Fibroblast of skin of left biceps (primary cell): ENCODE data around the gene SLIT3.

Experiments
- DNase-seq, 2 experiments: peaks; one replicate each; pipeline ENCODE4 v3.0.0-alpha.2; 2013; ENCODE audit warnings: low read depth in 2 of 2

Gene SLIT3

GRCh38 chr5:168710706-168711105, 590.2 kb downstream of the SLIT3 start:
- DNase-seq = no peak

- DNase-seq = no peak
These were observed 592.9 kb downstream of the SLIT3 start for GRCh38 chr5:168707716-168708695.

DNA sequence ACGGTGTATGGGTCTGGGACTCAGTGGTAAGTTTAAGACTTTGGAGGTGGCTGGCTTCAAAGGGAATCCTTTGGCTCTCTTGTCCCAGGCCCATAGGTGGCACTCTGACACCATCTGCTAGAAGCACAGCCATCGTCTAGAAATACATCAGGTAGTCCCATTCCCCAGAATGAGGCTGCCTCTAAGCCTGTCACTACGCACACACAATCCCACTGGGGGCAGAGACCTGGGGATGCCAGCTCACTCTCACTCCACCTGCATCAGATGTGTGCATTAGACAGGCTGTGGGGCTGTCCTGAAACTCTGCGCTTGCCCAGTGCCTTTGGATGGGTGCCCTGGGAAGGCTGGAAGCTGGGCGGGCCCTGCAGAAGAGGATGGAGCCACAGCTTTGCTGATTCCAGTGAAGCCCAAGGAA, 594.3 kb downstream of the SLIT3 start:
- no peak for DNase-seq

- DNase-seq = no peak
These were observed 595.6 kb downstream of the SLIT3 start for GRCh38 chr5:168705321-168705720.

- DNase-seq = no peak
These were observed 598.4 kb downstream of the SLIT3 start for GRCh38 chr5:168702511-168702910.

DNA sequence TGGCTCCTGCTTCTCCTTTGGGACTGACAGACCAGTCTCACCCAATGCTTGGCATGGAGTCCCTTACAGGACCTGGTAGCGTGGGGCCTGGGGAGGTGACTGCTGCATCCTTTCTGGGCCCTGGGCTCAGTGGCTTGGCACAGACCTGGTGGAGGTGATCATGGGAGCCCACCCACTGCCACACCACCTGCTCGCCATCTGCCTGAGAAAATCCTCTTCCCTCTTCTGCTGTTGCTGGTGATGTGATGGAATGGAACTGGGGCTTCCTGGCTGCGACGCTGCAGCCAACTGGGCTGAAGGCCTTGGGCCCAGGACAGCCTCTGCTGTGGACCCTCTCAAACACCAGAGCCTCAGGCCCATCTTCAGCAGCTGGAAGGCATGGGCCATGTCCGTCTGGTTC, 599.3 kb downstream of the SLIT3 start:
- no peak for DNase-seq

- no peak for DNase-seq
These were observed 601.9 kb downstream of the SLIT3 start for GRCh38 chr5:168699002-168699401.

DNA sequence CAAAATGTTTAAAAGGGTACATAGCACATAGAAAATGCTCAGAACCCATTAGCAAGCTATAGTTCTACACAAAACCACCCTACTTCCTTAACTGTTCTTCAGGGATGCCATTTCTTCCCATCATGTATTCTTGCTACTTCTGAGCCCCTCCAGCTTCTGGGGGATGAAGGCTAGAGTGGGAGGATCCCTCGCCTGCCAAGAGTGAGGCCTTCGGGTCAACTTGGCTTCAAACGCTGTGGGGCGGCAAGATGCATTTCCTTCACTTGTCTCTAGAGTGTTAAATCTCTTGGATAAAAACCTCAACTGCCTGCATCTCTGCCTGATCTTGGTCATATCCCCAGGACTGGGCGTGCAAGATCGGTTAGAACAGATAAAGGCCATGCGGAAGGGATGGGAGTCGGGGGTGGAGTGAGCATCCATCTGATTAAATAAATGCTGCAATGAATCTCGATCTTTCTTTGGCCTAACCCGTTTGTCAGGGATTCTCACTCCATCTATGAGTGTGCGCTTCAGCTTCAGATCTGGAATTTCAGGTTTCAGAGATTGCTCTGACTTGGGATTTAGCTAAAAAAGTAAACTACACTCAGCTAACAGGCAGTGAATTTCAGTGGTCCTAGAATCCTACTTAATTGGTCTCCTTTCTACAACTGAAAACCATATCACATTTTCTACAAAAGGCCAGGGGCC, 603.8 kb downstream of the SLIT3 start:
- no peak for DNase-seq

GRCh38 chr5:168696611-168697010, 604.3 kb downstream of the SLIT3 start:
- no peak for DNase-seq

DNA sequence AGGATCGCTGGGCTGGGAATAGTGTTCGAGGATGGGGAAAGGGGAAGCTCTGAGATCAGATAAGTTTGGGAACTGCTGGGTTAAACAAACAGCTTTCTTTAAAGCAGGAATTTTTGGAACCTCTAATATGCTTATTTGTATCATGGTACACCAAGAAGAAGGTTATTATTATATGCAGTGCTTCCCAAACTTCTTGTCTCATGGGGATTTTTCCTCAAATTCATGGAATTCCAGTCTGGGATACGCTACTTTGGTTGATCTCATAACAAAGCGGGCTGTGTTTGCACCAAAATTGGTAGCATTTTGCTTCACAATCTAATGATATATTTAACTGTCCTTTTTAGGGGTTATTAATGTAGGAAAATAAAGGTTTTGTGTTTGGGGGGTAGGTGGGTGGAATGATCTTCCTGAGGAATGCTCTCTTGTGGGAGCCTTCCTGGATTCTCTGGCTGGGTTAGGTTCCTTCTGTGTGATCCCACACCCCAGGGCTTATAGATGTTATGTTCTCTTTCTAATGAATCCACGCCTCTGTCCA, 605.6 kb downstream of the SLIT3 start:
- DNase-seq = no peak

DNA sequence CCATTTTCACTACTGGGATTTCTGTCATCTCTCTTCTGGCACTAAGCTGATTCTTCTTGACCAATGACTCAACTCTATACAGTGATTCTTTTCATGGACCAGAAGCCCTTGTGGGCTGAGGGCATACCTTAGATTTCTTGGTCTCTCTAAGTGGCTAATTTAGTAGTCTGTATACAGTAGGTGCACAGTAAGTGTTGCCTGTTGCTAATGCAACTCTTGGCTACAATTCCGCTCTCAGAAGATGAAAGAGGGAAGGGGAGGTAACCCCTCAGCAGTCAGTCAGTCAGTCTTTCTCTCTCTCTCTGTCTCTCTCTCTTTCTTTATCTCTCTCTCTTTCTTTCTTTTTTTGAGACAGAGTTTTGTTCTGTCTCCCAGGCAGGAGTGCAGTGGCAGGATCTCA, 606.6 kb downstream of the SLIT3 start:
- no peak for DNase-seq

GRCh38 chr5:168693883-168694282, 607.1 kb downstream of the SLIT3 start:
- DNase-seq = no peak

- no peak for DNase-seq
These were observed 607.6 kb downstream of the SLIT3 start for GRCh38 chr5:168693297-168693696.

- DNase-seq = no peak
These were observed 609.0 kb downstream of the SLIT3 start for GRCh38 chr5:168691891-168692290.

GRCh38 chr5:168689260-168689659, 611.7 kb downstream of the SLIT3 start:
- DNase-seq = no peak

DNA sequence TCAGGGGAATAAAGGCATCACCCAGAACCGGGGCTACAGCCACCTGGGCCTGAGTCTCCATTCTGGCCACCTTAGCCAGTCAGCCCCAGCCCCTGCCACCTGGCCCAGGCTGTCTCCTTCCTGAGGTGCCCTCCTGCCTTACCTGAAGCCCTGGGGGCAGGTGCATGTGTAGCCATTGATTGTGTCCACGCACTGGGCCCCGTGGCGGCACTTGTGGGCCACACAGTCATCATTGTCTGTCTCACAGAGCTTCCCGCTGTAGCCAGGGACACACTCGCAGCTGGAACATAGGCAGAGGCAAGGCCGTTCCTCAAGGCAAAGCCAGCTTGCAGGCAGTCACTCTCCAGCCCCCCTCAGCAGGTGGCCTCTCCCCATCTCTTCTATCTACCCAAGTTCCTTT, 614.1 kb downstream of the SLIT3 start:
- DNase-seq = no peak

DNA sequence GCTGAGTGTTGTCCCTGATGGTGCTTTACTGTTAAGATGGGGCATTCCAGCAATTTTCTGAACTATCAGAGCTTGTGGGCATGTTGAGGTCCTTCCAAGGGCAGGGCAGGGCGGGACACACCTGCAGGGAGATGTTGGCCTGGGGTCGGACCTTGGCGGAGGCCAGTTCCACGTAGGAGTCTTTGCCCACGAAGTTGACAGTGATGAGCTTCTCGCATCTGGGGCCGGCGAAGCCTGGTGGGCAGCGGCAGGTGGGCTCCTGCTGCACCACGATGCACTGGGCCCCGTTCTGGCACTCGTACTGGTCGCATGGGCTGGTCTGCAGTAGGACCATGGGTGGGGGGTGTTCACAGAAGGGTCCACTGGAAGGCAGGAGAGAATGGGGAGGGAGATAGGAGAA, 615.4 kb downstream of the SLIT3 start:
- no peak for DNase-seq

DNA sequence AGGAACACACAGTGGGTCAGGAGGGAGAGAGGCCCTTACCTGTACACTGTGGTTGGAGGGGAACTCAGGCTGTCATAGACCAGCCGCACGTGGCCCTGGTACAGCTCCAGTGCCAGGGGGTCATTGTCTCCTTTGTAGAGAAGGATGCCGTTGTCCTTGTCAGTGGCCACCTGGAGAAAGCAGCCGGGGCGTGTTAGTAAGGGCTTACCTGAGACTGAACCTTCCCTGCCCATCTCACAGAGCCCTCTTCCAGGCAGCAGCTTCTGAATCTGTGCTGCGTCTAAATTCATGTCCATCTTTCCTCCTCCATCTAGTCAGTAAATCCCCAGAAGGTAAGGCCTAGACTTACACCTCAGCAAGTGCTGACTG, 617.0 kb downstream of the SLIT3 start:
- no peak for DNase-seq

- DNase-seq = no peak
These were observed 617.6 kb downstream of the SLIT3 start for GRCh38 chr5:168683247-168683926.

GRCh38 chr5:168681556-168682183, 619.3 kb downstream of the SLIT3 start:
- no peak for DNase-seq

GRCh38 chr5:168680395-168680794, 620.5 kb downstream of the SLIT3 start:
- DNase-seq = no peak

DNA sequence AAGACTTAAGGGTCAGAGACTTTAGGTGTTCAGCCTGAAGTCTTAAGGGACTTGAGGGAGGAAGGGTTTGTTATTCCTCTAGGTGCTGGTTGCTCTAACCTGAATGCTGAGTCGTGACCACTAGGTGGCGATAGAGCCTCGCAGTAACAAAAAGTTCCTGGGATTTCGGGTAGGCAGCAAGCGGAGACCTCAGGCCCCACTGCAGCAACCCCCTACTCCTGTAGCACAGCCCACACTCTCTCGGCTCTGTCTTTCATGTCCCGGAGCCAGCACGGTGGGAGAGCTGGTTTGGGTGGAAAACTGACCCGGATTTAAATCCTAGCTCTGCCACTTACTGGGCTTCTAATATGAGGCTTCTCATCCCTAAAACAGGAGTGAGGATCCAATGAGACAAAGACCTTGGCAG, 621.4 kb downstream of the SLIT3 start:
- DNase-seq = peak; percentile 33 to 35
